GM03348 (cell line): ENCODE measurements around the gene PLXNA4.
"Not testable (repeated sequence)": the region's sequence is repeated elsewhere in the genome, so short reads cannot be mapped to it uniquely, and the experiment has no call there.

ENCODE experiments used
- DNase-seq: peaks from one replicate; pipeline ENCODE4 v3.0.0; 2012; ENCODE audit warnings: low spot score

The PLXNA4 gene

GRCh38 chr7:132169730-132170129 lies 406.5 kb downstream of the PLXNA4 start:
- no peak for DNase-seq

GRCh38 chr7:132168239-132168638 lies 408.0 kb downstream of the PLXNA4 start:
- no peak for DNase-seq

- DNase-seq, result not testable (repeated sequence)
Measured at GRCh38 chr7:132165695-132166094, 410.6 kb downstream of the PLXNA4 start.

DNA sequence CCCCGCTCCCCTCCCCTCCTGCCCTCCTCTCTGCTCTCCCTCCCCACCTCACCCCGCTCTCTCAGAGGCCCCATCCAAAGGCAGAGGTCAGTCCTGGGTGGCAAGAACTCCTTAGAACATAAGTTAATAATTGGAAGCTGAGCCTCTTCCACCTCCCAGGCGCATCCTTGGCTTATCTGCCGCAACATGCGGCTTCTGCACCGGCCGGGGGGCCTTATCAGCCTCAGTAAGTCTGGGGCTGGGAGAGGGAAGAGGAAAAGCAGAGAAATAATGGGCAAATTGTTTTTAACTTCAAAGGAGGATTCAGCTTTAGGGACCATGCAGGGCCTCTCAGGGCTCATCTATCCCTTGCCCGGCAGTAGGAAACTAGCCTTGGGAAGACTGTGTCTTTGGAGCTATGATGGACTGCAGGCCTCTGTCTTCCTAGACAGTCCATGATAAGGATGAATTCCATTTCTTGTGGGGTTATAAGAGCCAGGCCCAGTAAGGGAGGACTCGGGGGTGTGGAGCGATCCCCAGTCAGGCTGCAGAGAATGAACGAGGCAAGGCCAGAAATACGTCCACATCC lies 411.6 kb downstream of the PLXNA4 start:
- DNase-seq, result no peak

DNA sequence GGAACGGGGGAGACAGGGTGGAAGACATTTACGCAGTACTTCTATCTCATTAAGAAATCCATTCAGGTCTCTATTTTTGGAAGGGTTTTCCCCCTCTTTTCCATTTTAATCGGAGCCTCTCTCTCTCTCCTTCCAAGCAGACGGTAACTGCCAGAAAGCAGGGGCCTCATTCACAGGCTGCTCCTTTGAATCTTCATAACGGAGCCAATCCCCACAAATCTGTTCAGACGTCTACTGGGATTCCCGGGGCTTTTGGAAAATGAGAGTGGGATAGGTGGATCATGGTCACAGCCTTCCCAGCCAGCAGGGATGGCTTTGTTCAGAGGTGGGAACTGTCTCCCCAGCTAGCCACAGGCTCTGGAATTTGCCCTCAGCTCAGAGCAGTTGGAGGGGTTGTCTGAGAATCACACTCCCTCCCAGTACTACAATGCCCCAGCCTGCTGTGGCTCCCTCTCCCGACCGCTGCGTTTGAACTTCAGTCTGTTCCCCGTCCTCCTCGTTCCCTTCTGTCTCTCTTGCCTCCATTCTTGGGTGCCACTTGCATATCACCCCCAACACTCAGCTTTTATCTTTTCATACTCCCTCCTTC lies 413.6 kb downstream of the PLXNA4 start:
- DNase-seq, result no peak

DNA sequence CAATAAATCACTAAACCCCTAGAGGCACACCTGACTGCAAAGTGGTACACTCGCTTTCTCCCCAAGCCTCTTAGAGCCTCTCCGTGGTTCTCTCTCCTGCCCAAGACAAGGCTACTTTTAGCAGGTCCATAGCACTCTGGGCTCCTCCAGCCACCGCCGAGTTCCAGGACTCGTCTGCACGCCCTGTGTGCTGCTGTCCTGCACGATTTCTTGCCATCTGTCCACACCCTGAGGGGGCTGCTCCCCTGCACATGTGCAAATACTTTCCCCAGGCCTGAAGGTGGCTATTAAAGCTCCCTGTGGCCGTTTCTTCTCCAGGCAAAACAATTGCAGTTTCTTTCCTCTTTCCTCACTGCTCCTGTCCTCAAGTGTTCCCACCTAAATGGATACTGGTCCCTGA lies 414.3 kb downstream of the PLXNA4 start:
- no peak for DNase-seq

- DNase-seq, result no peak
Measured at GRCh38 chr7:132161533-132161915, 414.7 kb downstream of the PLXNA4 start.

DNA sequence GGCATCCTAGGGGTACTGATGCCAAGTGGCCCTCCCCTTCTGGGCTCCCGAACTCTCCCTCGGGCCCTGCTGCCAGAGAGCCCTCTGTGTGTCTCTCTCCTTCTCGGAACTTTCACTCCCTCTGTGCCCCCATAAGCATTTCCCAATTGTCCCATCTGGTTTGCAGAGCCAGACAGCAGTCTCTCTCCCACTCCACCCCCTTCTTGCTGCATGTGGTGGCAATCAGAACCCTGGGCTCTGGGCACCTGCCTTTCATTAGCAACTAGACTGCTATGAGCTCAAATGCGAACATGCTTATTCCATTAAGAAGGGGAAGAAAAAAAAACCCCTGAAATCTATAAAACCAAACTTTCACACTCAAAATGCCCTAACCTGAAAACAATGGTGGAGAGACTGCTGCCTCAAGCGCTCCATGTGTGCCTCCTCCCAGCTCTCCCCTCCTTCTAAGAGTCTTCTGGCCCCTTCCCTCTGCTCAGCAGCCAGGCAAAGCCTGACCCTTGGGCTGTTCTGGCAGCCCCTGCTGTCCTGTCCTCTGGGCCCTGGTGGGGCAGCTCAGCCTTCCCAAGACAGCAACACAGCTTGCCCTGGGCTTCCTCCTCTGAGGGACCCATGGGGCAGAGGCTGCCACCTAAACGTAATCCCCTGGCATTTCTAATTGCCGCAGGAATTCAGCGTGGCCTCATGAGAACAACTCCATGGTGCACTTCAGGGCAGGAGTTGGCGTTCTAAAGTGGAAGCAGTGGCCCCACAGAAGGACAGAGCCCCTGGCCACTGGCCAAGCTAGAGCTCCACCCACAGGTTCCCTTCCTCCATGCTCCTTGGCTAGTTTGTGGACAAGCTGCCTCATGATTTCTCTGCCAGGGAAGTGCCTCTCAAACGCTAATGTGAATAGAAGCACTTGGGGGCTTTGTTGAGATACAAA lies 415.4 kb downstream of the PLXNA4 start:
- DNase-seq, result peak; percentile 68

GRCh38 chr7:132158841-132159240 lies 417.4 kb downstream of the PLXNA4 start:
- DNase-seq, result no peak

DNA sequence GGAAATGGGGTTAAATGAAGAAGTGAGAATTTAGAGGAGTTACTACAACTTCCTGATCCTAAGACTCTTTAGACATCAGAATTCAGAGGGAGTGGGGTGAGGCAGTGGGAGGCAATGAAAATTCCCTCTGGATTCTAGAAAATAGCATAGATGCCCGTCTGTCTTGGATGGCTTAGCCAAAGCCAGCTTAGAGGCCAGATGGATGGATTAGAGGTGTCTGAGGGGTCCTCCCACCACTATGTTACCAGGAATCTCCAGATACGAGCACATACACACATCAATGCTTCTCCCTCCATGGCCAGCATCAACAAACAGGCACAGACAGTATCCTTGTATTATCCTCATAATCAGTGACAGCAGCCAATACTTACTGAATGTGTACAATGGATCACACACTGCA lies 418.1 kb downstream of the PLXNA4 start:
- no peak for DNase-seq

DNA sequence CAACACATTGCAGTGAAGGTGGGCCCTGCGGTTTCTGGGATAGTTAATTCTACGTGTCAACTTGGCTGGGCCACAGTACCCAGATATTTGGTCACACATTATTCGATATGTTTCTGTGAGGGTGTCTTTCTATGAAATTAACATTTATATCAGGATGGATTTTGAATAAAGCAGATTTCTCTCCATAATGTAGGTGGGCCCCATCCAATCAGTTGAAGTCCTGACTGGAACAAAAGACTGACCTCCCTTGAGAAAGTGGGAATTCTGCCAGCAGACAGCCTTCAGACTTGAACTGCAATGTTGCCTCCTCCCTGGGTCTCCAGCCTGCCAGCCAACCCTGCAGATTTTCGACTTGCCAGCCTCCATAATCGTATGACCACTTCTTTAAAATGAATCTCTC lies 420.6 kb downstream of the PLXNA4 start:
- DNase-seq, result no peak

DNA sequence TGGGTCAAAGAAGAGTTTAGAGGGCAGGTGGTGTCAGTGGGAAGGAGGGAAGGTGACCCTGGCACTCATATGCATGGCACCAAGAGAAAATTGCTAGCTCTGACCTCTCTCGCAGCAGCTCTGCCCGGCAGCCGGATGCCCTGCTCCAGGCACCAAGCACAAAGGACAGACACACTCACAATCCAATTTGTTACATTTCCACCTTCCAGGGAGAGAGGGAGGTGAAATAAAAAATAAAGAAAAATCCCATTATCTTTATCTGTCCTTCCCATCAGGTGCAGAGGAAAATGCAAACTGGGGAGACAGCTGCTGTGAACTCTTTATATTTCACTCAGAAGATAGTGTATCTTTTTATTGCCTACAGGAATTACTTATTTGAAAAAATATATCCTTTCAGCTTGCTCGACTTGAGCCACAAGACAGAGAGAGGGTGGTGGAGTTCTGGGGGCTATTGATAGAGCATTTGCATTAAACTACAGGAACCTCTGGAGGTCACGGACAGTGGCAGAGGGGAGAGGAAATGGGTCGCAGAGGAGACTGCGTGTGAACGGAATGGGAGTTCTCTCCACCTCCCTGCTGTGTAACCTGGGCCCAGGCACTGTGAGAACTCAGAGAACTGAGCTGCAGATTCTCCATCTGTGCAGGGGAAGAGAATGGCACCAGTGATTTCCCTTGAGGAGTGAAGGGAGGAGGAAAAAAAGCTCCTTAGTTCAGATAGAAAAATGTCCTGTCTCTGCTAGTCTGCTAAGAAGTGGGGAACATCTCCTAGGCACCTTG lies 421.4 kb downstream of the PLXNA4 start:
- DNase-seq, result no peak

DNA sequence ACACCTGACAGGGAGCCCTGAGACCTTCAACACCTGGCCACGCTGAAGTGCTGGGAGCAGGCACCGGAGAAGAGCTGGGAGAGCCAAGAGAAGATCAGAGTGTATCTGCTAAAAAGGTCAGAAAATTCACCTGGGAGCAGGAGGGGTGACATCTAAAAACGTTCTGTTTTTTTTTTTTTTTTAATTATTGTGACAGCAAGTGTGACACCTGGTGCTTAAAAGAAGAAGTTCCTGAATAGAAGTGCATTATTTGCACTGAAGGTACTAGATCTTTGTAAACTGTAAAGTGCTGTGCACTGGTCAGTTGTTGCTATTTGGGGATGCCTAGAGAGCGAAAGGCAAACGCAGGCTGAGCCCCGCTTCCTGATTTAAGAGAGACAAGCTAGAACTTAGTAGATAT lies 422.0 kb downstream of the PLXNA4 start:
- no peak for DNase-seq

GRCh38 chr7:132152131-132152889 lies 424.0 kb downstream of the PLXNA4 start:
- DNase-seq, result no peak

DNA sequence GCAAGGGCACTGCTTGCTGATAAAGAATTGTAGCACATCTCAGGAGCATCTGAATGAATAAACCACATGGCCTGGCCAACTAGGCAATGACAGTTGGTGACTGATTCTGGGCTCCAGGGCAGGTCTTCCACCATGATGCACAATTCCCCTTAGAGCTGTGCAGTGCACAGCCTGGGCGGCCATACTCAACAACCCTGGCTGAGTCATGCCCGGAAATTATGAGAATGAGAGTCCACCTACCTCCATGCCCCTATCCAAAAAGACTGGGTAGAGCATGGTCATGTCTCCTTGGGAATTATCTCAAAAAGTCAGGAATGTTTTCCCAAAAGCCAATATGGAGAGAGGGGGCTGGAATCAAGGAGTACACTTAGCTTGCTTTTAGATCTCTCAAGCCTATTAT lies 425.6 kb downstream of the PLXNA4 start:
- no peak for DNase-seq

DNA sequence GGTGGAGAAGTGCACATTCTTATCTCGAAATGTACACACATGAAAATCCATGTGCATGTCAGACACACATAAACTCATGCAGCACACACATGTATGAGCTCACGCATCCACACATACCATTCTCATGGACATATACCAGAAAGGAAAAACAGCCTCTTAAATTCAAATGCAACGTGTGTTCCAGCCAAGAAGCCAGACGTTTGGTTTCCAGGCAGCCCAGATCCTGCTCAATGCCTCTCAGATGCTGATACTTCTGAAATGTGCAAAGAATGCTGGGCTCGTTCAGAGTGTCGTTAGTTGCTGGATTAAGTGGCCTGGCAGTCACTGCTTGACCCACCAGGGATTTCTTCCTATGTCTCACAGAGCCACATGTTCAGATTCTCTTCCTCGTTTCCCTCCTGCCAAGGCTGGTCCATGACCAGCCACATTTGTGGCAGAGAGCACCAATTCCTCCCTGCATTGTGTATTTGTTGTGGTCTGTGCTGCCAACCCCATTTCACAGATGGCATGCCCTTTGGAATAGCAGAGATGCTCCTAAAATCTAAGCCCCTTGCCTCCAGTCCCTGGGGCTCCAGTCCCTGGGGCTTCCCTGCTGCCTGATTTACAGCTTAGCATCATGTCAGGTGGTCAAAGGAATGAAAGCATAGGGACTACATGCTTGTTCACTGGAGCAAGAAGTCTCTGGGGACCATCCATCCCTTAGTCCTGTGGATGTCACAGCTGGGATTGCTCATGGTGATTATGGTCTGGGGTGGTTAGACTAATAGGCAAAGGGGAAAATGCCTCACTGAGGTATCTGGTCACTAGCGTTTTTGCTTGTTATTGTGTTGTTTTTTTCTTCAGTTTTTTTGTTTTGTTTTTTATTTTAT lies 426.6 kb downstream of the PLXNA4 start:
- no peak for DNase-seq

GRCh38 chr7:132148876-132149275 lies 427.4 kb downstream of the PLXNA4 start:
- DNase-seq, result no peak

GRCh38 chr7:132145466-132145865 lies 430.8 kb downstream of the PLXNA4 start:
- peak; percentile 93 for DNase-seq

DNA sequence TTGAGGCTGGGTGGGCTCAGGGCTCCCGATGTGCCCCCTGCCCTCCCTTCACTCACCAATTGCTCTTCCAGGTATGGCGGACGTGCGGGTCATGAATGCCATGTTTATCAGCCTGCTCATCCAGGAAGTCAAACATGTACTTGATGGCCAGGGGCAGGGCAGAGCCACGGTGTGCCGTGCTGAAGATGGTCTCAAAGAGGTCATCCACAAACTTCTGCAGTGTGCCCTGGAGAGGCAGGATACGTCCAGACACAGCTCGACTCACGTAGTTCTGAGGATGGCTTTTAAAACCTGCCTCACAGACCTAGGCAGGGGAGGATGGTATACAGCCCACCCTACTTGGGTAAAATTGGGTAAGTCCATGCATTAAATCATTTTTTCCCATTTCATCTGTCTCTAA lies 431.2 kb downstream of the PLXNA4 start:
- DNase-seq, result no peak

- DNase-seq, result no peak
Measured at GRCh38 chr7:132142006-132142405, 434.3 kb downstream of the PLXNA4 start.

- DNase-seq, result peak; percentile 74
Measured at GRCh38 chr7:132141109-132141508, 435.2 kb downstream of the PLXNA4 start.
